ENCODE results near the gene USP36. TPM values are rescaled to one million over a fixed set of nuclear protein-coding genes. Genes with fewer than 3 reads are reported as not detected.

The USP36 gene
- polyA plus RNA-seq, 1 donor (not counting 4 experiments of a cell fraction or from before 2014, with no cell fraction given) = 25.2 TPM

GRCh38 chr17:78836420-78837021 lies 4.1 kb downstream of the USP36 start:
- Histone ChIP-seq H3K36me3 (ENCODE audit: control insufficient read depth in 2 of 2, extremely low read depth in 1 of 2, insufficient read depth in 2 of 2, low read length in 2 of 2) (peaks cover 29 to 49% of the 10 kb centered on the region in 2 experiments), H3K4me1 (ENCODE audit: control insufficient read depth, extremely low read depth, insufficient read depth, low read length) (peaks cover 14% of the 10 kb centered on the region), H3K27me3 (ENCODE audit: control insufficient read depth, extremely low read depth, insufficient read depth, low read length) (no peaks in the 10 kb centered on the region), H2AFZ (ENCODE audit: control insufficient read depth, low read length) (no peak overlapping the region), H4K20me1 (ENCODE audit: control insufficient read depth, extremely low read depth, insufficient read depth, low read length) (peaks cover 13% of the 10 kb centered on the region), H3K79me2 (ENCODE audit: control insufficient read depth, insufficient read depth, low read length) (peaks cover 63% of the 10 kb centered on the region), H3K4me2 (ENCODE audit: control insufficient read depth, extremely low read depth, insufficient read depth, low read depth, low read length) (no peak overlapping the region), H3K9ac (ENCODE audit: control insufficient read depth, extremely low read depth, insufficient read depth, low read length) (no peak overlapping the region), H3K4me3 (ENCODE audit: control insufficient read depth in 2 of 3, extremely low read depth in 1 of 3, insufficient read depth in 2 of 3, low read depth in 1 of 3, low read length in 3 of 3) (no peak overlapping the region), H3K27ac (ENCODE audit: control insufficient read depth, insufficient read depth, low read length) (no peak overlapping the region), H3K9me1 (ENCODE audit: control insufficient read depth, extremely low read depth, insufficient read depth, low read length) (no peaks in the 10 kb centered on the region), H3K9me3 (ENCODE audit: control insufficient read depth, low read depth, low read length) (no peaks in the 10 kb centered on the region)
- dilution Hi-C loops (cut with MboI; ENCODE audit: extremely low pct_ligation_motif_present, low sequenced_read_pairs) = no loop called here
- DNase-seq (ENCODE audit: low read depth, low spot score) (no peak), FAIRE-seq (no peak)
- TF ChIP-seq EZH2 (IDR thresholded peaks at IDR 0.05; ENCODE audit: low read length) = no peak
- TF ChIP-seq CTCF (optimal IDR thresholded peaks at IDR 0.05 in 1 of 3, IDR thresholded peaks at IDR 0.05 in 1 of 3, conservative IDR thresholded peaks at IDR 0.05 in 1 of 3; ENCODE audit: extremely low read depth in 1 of 3, insufficient read depth in 2 of 3, low read length in 3 of 3) = no peak

GRCh38 chr17:78834571-78834970 lies 6.0 kb downstream of the USP36 start:
- H3K4me1 ChIP-seq (ENCODE audit: control insufficient read depth, extremely low read depth, insufficient read depth, low read length) = peaks cover 11% of the 10 kb centered on the region
- H3K4me2 ChIP-seq (ENCODE audit: control insufficient read depth, extremely low read depth, insufficient read depth, low read depth, low read length) = no peak overlapping the region
- H3K36me3 ChIP-seq (ENCODE audit: control insufficient read depth in 2 of 2, extremely low read depth in 1 of 2, insufficient read depth in 2 of 2, low read length in 2 of 2) = peaks cover 37 to 53% of the 10 kb centered on the region in 2 experiments
- H3K27ac ChIP-seq (ENCODE audit: control insufficient read depth, insufficient read depth, low read length) = no peak overlapping the region
- dilution Hi-C loops (cut with MboI; ENCODE audit: extremely low pct_ligation_motif_present, low sequenced_read_pairs) = no loop called here
- no peaks in the 10 kb centered on the region for H3K9me3 ChIP-seq (ENCODE audit: control insufficient read depth, low read depth, low read length)
- H3K9ac ChIP-seq (ENCODE audit: control insufficient read depth, extremely low read depth, insufficient read depth, low read length) = no peak overlapping the region
- peaks cover 63% of the 10 kb centered on the region for H3K79me2 ChIP-seq (ENCODE audit: control insufficient read depth, insufficient read depth, low read length)
- H3K4me3 ChIP-seq (ENCODE audit: control insufficient read depth in 2 of 3, extremely low read depth in 1 of 3, insufficient read depth in 2 of 3, low read depth in 1 of 3, low read length in 3 of 3) = no peak overlapping the region
- H4K20me1 ChIP-seq (ENCODE audit: control insufficient read depth, extremely low read depth, insufficient read depth, low read length) = peaks cover 13% of the 10 kb centered on the region
- TF ChIP-seq EZH2 (IDR thresholded peaks at IDR 0.05; ENCODE audit: low read length) = no peak
- H3K27me3 ChIP-seq (ENCODE audit: control insufficient read depth, extremely low read depth, insufficient read depth, low read length) = no peaks in the 10 kb centered on the region
- H2AFZ ChIP-seq (ENCODE audit: control insufficient read depth, low read length) = no peak overlapping the region
- DNase-seq (ENCODE audit: low read depth, low spot score) (no peak), FAIRE-seq (no peak)
- H3K9me1 ChIP-seq (ENCODE audit: control insufficient read depth, extremely low read depth, insufficient read depth, low read length) = no peaks in the 10 kb centered on the region

GRCh38 chr17:78832541-78832810 lies 8.1 kb downstream of the USP36 start:
- TF ChIP-seq EZH2 (IDR thresholded peaks at IDR 0.05; ENCODE audit: low read length) (no peak), CTCF (optimal IDR thresholded peaks at IDR 0.05 in 1 of 3, IDR thresholded peaks at IDR 0.05 in 1 of 3, conservative IDR thresholded peaks at IDR 0.05 in 1 of 3; ENCODE audit: extremely low read depth in 1 of 3, insufficient read depth in 2 of 3, low read length in 3 of 3) (no peak)
- FAIRE-seq = no peak
- dilution Hi-C loops (cut with MboI; ENCODE audit: extremely low pct_ligation_motif_present, low sequenced_read_pairs) = no loop called here
- no peak overlapping the region for H3K4me3 ChIP-seq (ENCODE audit: control insufficient read depth in 2 of 3, extremely low read depth in 1 of 3, insufficient read depth in 2 of 3, low read depth in 1 of 3, low read length in 3 of 3)
- peaks cover 4% of the 10 kb centered on the region for H4K20me1 ChIP-seq (ENCODE audit: control insufficient read depth, extremely low read depth, insufficient read depth, low read length)
- no peaks in the 10 kb centered on the region for H3K27me3 ChIP-seq (ENCODE audit: control insufficient read depth, extremely low read depth, insufficient read depth, low read length)
- peaks cover 45 to 61% of the 10 kb centered on the region in 2 experiments for H3K36me3 ChIP-seq (ENCODE audit: control insufficient read depth in 2 of 2, extremely low read depth in 1 of 2, insufficient read depth in 2 of 2, low read length in 2 of 2)
- peaks cover 48% of the 10 kb centered on the region for H3K79me2 ChIP-seq (ENCODE audit: control insufficient read depth, insufficient read depth, low read length)
- H3K4me2 ChIP-seq (ENCODE audit: control insufficient read depth, extremely low read depth, insufficient read depth, low read depth, low read length) = no peak overlapping the region
- H3K9ac ChIP-seq (ENCODE audit: control insufficient read depth, extremely low read depth, insufficient read depth, low read length) = no peak overlapping the region
- no peak overlapping the region for H3K27ac ChIP-seq (ENCODE audit: control insufficient read depth, insufficient read depth, low read length)
- no peak for DNase-seq (ENCODE audit: low read depth, low spot score)
- no peak overlapping the region for H2AFZ ChIP-seq (ENCODE audit: control insufficient read depth, low read length)
- H3K4me1 ChIP-seq (ENCODE audit: control insufficient read depth, extremely low read depth, insufficient read depth, low read length) = no peaks in the 10 kb centered on the region
- no peaks in the 10 kb centered on the region for H3K9me3 ChIP-seq (ENCODE audit: control insufficient read depth, low read depth, low read length)
- H3K9me1 ChIP-seq (ENCODE audit: control insufficient read depth, extremely low read depth, insufficient read depth, low read length) = no peaks in the 10 kb centered on the region
